IPS-20b (cell line): Measurements from ENCODE around the gene NOTCH1.

ENCODE experiments used
- H3K27ac ChIP-seq: one replicate; pipeline ENCODE4 v1.5.1; 2013; ENCODE audit warnings: low read length
- H3K27me3 ChIP-seq: 2 replicates; pipeline ENCODE4 v1.6.1; 2013; ENCODE audit warnings: mild to moderate bottlenecking, low read length, inconsistent platforms; ENCODE audit not compliant: insufficient read depth
- H3K36me3 ChIP-seq: 2 replicates; pipeline ENCODE4 v1.6.1; 2013; ENCODE audit warnings: low read depth, mild to moderate bottlenecking, inconsistent platforms, low read length, moderate library complexity; ENCODE audit not compliant: insufficient read depth
- H3K4me1 ChIP-seq: 2 replicates; pipeline ENCODE4 v1.6.1; 2013; ENCODE audit warnings: mild to moderate bottlenecking, control low read depth, inconsistent platforms, low read length, moderate library complexity; ENCODE audit not compliant: insufficient read depth
- H3K4me3 ChIP-seq: 2 replicates; pipeline ENCODE4 v1.5.1; 2013; ENCODE audit warnings: mild to moderate bottlenecking, low read length, inconsistent platforms
- H3K9ac ChIP-seq: 2 replicates; pipeline ENCODE4 v1.6.1; 2013; ENCODE audit warnings: low read depth, mild to moderate bottlenecking, inconsistent platforms, low read length, moderate library complexity
- H3K9me3 ChIP-seq: 2 replicates; pipeline ENCODE4 v1.6.1; 2013; ENCODE audit warnings: mild to moderate bottlenecking, low read depth, low read length, inconsistent platforms; ENCODE audit not compliant: insufficient read depth

The NOTCH1 gene

DNA sequence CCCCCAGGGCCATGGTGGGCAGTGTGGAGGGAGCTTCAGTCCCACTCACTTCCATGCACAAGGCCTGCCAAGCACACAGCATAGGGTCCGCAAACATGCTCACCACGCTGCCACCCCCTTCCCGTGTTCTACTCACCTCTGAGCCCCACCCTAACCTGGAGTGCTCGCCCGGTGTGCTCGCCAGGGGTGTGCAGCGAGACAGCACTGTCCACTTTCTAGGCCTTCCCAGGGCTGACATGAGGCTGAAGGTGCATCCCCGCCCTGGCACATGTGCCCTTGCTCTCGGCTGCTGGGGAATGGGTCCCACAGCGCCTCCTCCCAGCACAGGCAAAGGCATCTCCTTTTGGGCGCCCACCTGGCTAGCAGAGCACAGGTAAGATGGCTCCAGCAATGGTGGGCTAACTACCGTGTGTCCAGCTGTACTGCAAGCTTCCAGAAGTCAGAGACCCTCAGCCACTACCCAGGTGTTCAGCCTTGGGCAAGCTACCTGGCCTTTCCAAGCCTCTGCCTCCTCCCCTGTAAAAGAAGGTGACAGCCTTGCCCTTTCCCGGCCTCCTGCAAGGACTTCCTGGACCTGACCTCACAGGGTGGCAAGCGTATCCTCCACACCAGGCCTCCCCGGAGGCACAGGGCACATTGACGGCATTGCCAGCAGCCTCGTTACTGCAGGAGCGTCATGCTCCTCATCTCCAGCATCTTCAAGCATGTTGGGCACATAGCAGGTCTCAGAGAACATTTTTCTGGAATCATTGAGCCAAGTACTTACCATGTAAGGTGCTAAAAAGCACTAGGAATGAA, 58.8 kb downstream of the NOTCH1 start:
- Histone ChIP-seq H3K9me3 (no peaks in the 10 kb centered on the region), H3K36me3 (no peaks in the 10 kb centered on the region), H3K27ac (no peak overlapping the region), H3K9ac (no peak overlapping the region), H3K27me3 (no peaks in the 10 kb centered on the region), H3K4me3 (no peak overlapping the region), H3K4me1 (no peaks in the 10 kb centered on the region)

GRCh38 chr9:136486131-136486530, 59.7 kb downstream of the NOTCH1 start:
- no peaks in the 10 kb centered on the region for H3K27me3 ChIP-seq
- H3K27ac ChIP-seq, result no peak overlapping the region
- no peak overlapping the region for H3K4me3 ChIP-seq
- no peak overlapping the region for H3K9ac ChIP-seq
- H3K9me3 ChIP-seq, result no peaks in the 10 kb centered on the region
- H3K36me3 ChIP-seq, result no peaks in the 10 kb centered on the region
- H3K4me1 ChIP-seq, result peaks cover 6% of the 10 kb centered on the region; the same call in 1 of the 2 replicates

- H3K4me3 ChIP-seq, result no peak overlapping the region
- H3K27ac ChIP-seq, result no peak overlapping the region
- no peaks in the 10 kb centered on the region for H3K9me3 ChIP-seq
- peaks cover 6% of the 10 kb centered on the region; the same call in 1 of the 2 replicates for H3K4me1 ChIP-seq
- no peak overlapping the region for H3K9ac ChIP-seq
- H3K36me3 ChIP-seq, result no peaks in the 10 kb centered on the region
- no peaks in the 10 kb centered on the region for H3K27me3 ChIP-seq
These were observed 60.5 kb downstream of the NOTCH1 start for GRCh38 chr9:136485049-136486045.

- H3K9me3 ChIP-seq, result no peaks in the 10 kb centered on the region
- H3K27me3 ChIP-seq, result no peaks in the 10 kb centered on the region
- H3K4me1 ChIP-seq, result peaks cover 6% of the 10 kb centered on the region; the same call in 1 of the 2 replicates
- peaks cover 9% of the 10 kb centered on the region; the same call in 1 of the 2 replicates for H3K36me3 ChIP-seq
- no peak overlapping the region for H3K27ac ChIP-seq
- peak overlapping the region; percentile 96; the same call in 1 of the 2 replicates for H3K4me3 ChIP-seq
- H3K9ac ChIP-seq, result peak overlapping the region; percentile 99; the same call in 1 of the 2 replicates
These were observed 61.4 kb downstream of the NOTCH1 start for GRCh38 chr9:136484153-136485048.

DNA sequence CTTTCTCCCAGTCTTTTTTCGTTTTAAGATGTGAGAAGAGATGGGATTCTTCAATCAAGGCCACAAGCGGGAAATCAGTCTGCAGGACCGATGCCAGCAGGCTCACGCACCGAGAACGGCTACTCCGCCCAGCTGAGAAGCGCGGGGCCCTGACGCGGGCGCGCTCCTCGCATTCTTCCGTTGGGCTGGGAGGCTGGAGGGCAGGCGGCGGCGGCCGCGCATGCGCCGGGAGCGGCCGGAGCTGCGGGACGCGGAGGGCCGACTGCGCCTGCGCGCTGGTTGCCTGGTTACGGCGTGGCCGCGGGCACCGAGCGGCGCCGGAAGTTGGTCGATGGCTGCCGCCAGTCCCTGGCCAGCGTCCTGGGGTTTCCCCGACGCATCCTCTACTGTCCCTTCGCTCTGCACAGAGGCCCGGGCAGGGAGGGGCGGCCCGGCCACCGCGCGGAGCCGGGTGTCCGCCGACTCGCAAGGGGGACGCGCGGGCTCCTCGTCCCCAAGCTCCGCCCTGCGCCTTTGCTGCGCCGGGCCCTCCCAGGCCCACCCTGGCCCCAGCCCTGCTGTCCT, 62.2 kb downstream of the NOTCH1 start:
- Histone ChIP-seq H3K36me3 (peaks cover 14% of the 10 kb centered on the region), H3K9me3 (no peaks in the 10 kb centered on the region), H3K27me3 (no peaks in the 10 kb centered on the region), H3K9ac (peak overlapping the region; percentile 99), H3K4me1 (peaks cover 6% of the 10 kb centered on the region; the same call in 1 of the 2 replicates), H3K4me3 (peak overlapping the region; percentile 96), H3K27ac (peak overlapping the region; percentile 99)

DNA sequence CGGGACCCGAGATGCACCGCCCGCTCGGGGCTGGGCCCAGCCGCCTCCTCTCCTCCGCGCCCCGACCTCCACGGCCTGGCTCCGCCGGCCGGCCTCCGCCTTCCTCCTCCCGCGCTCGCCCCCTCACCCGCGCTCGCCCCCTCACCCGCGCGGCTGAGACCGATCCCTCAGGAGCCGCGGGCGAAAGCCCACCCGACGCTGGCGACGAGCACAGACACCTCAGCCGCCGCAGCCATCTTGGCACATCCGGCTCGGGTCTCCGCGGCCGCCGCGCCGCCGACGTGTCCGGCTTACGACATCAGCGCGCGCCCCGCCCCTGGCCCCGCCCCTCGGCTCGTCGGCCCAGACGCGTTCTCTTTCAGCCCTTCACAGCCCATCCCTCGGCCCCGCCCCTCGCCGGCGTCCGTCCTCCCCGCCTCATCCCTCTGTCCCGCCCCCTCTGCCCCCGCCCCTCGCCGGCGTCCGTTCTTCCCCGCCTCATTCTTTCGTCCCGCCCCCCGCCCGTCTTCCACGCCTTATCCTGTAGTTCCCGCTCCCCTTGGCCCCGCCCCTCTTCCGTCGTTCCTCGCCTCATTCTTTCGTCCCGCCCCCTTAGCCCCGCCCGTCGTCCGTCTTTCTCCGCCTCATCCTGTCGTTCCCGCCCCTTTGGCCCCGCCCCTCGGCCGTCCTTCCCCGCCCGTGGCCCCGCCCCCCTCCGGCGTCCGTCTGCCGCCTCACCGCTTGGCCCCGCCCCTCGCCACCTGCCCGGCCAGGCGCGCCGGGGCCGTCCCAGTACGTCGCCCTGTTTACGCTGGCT, 62.9 kb downstream of the NOTCH1 start, which contains the start of gene SEC16A:
SEC16A (minus strand) TSS at position 248 of the 796 bp plus-strand sequence. CDS start 5,425 bp downstream, outside the sequence.
- Histone ChIP-seq H3K9ac (peak within 1 kb of the TSS; percentile 99), H3K4me3 (peak within 1 kb of the TSS; percentile 98), H3K27me3 (no peaks in the 10 kb centered on the region), H3K27ac (peak within 1 kb of the TSS; percentile 99), H3K36me3 (peaks cover 21% of the 10 kb centered on the region), H3K9me3 (no peaks in the 10 kb centered on the region), H3K4me1 (peaks cover 6% of the 10 kb centered on the region; the same call in 1 of the 2 replicates)

DNA sequence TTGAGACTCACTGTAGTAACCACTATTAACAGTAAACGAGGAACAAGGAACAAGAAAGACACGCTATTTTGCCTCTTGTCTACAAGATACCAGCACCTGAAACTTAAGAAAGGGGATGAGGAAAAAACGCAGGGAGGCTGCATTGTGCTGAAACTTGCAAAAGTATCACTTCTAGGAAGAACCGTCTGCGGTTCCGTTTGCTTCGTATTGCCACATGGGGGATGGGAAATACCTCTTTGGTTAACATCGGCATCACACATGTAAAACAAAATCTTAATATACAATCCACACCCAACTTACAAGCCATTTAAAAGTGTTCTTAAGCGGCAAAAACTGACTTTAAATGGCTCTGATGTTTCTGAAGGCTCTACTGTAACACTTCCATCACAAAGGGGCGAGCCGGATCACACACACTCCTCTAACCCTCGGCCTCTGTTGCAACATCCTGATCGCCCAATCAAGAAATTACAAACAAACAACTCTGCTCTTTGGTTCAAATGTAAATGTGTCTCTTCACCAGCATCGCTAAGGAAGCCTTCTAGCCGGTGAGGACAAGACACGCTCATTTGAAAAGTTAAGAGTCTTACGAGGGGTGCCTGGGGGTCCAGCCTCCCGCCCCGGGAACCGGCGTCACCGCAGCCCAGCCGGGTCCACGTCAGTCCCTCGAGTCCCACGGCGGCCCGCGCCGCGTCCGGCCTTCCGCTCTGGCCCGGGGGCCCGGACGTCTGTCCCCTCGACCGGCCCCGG, 63.6 kb downstream of the NOTCH1 start:
- Histone ChIP-seq H3K9ac (peak overlapping the region; percentile 96), H3K4me3 (peak overlapping the region; percentile 98)

GRCh38 chr9:136481558-136481957, 64.3 kb downstream of the NOTCH1 start:
- H3K27me3 ChIP-seq, result no peaks in the 10 kb centered on the region
- peaks cover 35% of the 10 kb centered on the region for H3K36me3 ChIP-seq
- no peak overlapping the region for H3K27ac ChIP-seq
- H3K4me1 ChIP-seq, result peaks cover 6% of the 10 kb centered on the region; the same call in 1 of the 2 replicates
- peak overlapping the region; percentile 98 for H3K4me3 ChIP-seq
- H3K9me3 ChIP-seq, result no peaks in the 10 kb centered on the region
- peak overlapping the region; percentile 96 for H3K9ac ChIP-seq

More for the DNA sequence above, 63.6 kb downstream of the NOTCH1 start:
- Histone ChIP-seq H3K9me3 (no peaks in the 10 kb centered on the region), H3K27me3 (no peaks in the 10 kb centered on the region), H3K36me3 (peaks cover 28% of the 10 kb centered on the region), H3K27ac (no peak overlapping the region), H3K4me1 (peaks cover 6% of the 10 kb centered on the region; the same call in 1 of the 2 replicates)

- Histone ChIP-seq H3K36me3 (peaks cover 85% of the 10 kb centered on the region), H3K27me3 (no peaks in the 10 kb centered on the region), H3K27ac (no peak overlapping the region), H3K4me1 (peaks cover 3% of the 10 kb centered on the region; the same call in 1 of the 2 replicates), H3K4me3 (no peak overlapping the region), H3K9me3 (no peaks in the 10 kb centered on the region), H3K9ac (no peak overlapping the region)
These were observed 69.3 kb downstream of the NOTCH1 start for GRCh38 chr9:136476369-136477150.
